ENCODE measurements around the gene OXA1L. TPM values are rescaled to one million over a fixed set of nuclear protein-coding genes. Genes with fewer than 3 reads are reported as not detected.

The OXA1L gene
- total and polyA plus RNA-seq, 2 of the 13 experiments (the other 11 are each of a cell fraction or from before 2014, with no cell fraction given), result 230 to 589 TPM

- TF ChIP-seq ZNF142 (CRISPR knock-in tag; IDR thresholded peaks at IDR 0.05), result peak; percentile 74; the same call in 1 of the 2 replicates
- TF ChIP-seq ZNF713 (CRISPR knock-in tag; IDR thresholded peaks at IDR 0.05), result peak; percentile 93; the same call in 1 of the 2 replicates
- TF ChIP-seq FOSL2 (CRISPR knock-in tag; IDR thresholded peaks at IDR 0.05), result peak; percentile 63
- no peak for TF ChIP-seq ZFP36L2 (CRISPR knock-in tag; IDR thresholded peaks at IDR 0.05)
- 0 out of 2 replicates have a peak, but pooled peaks have one; percentile 56 for TF ChIP-seq RFXANK (CRISPR knock-in tag; IDR thresholded peaks at IDR 0.05)
- TF ChIP-seq ATAD3A (CRISPR knock-in tag; IDR thresholded peaks at IDR 0.05), result peak; percentile 93; the same call in 1 of the 2 replicates
- TF ChIP-seq DPF2 (CRISPR knock-in tag; IDR thresholded peaks at IDR 0.05; ENCODE audit: borderline replicate concordance, low read depth), result no peak
- peak; percentile 53; the same call in 1 of the 2 replicates for TF ChIP-seq BCL6 (CRISPR knock-in tag; IDR thresholded peaks at IDR 0.05)
- TF ChIP-seq ZNF567 (CRISPR knock-in tag; IDR thresholded peaks at IDR 0.05; ENCODE audit: borderline replicate concordance), result peak; percentile 69; the same call in 1 of the 2 replicates
- TF ChIP-seq TAF1 (CRISPR knock-in tag; IDR thresholded peaks at IDR 0.05), result no peak
- peak; percentile 65; the same call in 1 of the 2 replicates for TF ChIP-seq ZNF414 (CRISPR knock-in tag; IDR thresholded peaks at IDR 0.05)
- peak; percentile 80; the same call in 1 of the 2 replicates for TF ChIP-seq ZSCAN29 (CRISPR knock-in tag; conservative IDR thresholded peaks at IDR 0.05)
- TF ChIP-seq REST (IDR thresholded peaks at IDR 0.05; ENCODE audit: borderline replicate concordance in 1 of 2, low read depth in 1 of 2, low read length in 2 of 2), result no peak
- no peak for TF ChIP-seq TBP (CRISPR knock-in tag; IDR thresholded peaks at IDR 0.05)
- TF ChIP-seq MXI1 (IDR thresholded peaks at IDR 0.05; ENCODE audit: borderline replicate concordance, low read depth, low read length), result no peak
- TF ChIP-seq ZNF850 (CRISPR knock-in tag; conservative IDR thresholded peaks at IDR 0.05), result no peak
- TF ChIP-seq CHD4 (IDR thresholded peaks at IDR 0.05; ENCODE audit: borderline replicate concordance, low read length), result no peak
- peak; percentile 86 for TF ChIP-seq ZNF724P (CRISPR knock-in tag; IDR thresholded peaks at IDR 0.05; ENCODE audit: borderline replicate concordance)
- no peak for TF ChIP-seq ISX (CRISPR knock-in tag; conservative IDR thresholded peaks at IDR 0.05)
- peak; percentile 55; the same call in 1 of the 2 replicates for TF ChIP-seq ZBTB38 (CRISPR knock-in tag; IDR thresholded peaks at IDR 0.05)
Measured at GRCh38 chr14:22821193-22822015, 54.9 kb downstream of the OXA1L start (continued).

All from HepG2 (cell line).